GM10266 (cell line): Measurements from ENCODE around the gene CLEC16A.
A peak's percentile ranks its signal among the peaks of the same experiment; 100 is the strongest.

ENCODE experiments used
- DNase-seq: peaks from one replicate; pipeline ENCODE4 v3.0.0; 2012; ENCODE audit errors: extremely low spot score
- CTCF ChIP-seq: IDR thresholded peaks from 2 replicates; pipeline ENCODE4 v1.5.1; 2012; ENCODE audit warnings: mild to moderate bottlenecking, low read depth; ENCODE audit not compliant: control insufficient read depth, insufficient read depth; ENCODE audit errors: missing control alignments

The CLEC16A gene

GRCh38 chr16:11097094-11097786 is 152.9 kb downstream of the CLEC16A start:
- DNase-seq: no peak
- TF ChIP-seq CTCF: no peak

- TF ChIP-seq CTCF: no peak
- DNase-seq: no peak
These were observed 153.4 kb downstream of the CLEC16A start for GRCh38 chr16:11097787-11098167.

GRCh38 chr16:11098601-11099390 is 154.4 kb downstream of the CLEC16A start:
- no peak for DNase-seq
- TF ChIP-seq CTCF: no peak

- no peak for TF ChIP-seq CTCF
- DNase-seq: no peak
These were observed 155.4 kb downstream of the CLEC16A start for GRCh38 chr16:11099672-11100205.

- peak; percentile 24 for TF ChIP-seq CTCF
- DNase-seq: peak; percentile 70
These were observed 155.9 kb downstream of the CLEC16A start for GRCh38 chr16:11100239-11100750.

- TF ChIP-seq CTCF: no peak
- DNase-seq: no peak
These were observed 156.9 kb downstream of the CLEC16A start for GRCh38 chr16:11101283-11101682.
